ENCODE results near the gene APOL1.

DNA sequence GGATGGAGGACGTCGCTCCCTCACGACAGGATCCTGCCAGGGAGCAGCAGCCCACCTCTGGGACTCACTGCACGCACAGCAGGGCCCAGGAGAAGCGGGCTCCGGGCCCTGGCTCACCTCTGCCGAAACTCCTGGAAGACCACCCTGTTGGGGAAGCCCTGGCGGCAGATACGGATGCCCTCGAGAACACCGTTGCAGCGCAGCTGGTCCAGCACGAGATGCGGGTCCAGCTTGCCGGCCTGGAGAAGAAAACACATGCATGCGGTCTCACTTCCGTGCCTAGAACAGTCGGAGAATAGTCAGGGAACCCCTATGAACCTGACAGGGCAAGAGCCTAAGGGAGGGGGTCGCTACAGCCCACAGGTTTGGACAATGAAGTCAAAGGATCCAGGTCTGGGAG is 52.9 kb downstream of the APOL1 start:
- TF ChIP-seq, protein P1, sequence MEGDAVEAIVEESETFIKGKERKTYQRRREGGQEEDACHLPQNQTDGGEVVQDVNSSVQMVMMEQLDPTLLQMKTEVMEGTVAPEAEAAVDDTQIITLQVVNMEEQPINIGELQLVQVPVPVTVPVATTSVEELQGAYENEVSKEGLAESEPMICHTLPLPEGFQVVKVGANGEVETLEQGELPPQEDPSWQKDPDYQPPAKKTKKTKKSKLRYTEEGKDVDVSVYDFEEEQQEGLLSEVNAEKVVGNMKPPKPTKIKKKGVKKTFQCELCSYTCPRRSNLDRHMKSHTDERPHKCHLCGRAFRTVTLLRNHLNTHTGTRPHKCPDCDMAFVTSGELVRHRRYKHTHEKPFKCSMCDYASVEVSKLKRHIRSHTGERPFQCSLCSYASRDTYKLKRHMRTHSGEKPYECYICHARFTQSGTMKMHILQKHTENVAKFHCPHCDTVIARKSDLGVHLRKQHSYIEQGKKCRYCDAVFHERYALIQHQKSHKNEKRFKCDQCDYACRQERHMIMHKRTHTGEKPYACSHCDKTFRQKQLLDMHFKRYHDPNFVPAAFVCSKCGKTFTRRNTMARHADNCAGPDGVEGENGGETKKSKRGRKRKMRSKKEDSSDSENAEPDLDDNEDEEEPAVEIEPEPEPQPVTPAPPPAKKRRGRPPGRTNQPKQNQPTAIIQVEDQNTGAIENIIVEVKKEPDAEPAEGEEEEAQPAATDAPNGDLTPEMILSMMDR (conservative IDR thresholded peaks at IDR 0.05; ENCODE audit: low read depth, low read length), result no peak
- TF ChIP-seq RAD21 (IDR thresholded peaks at IDR 0.05; ENCODE audit: low read length) (no peak), BHLHE40 (IDR thresholded peaks at IDR 0.05; ENCODE audit: low read depth, low read length) (no peak), MAZ (IDR thresholded peaks at IDR 0.05; ENCODE audit: borderline replicate concordance, low read depth, low read length) (no peak), POLR2A (IDR thresholded peaks at IDR 0.05; ENCODE audit: low read depth, low read length) (no peak), MAFK (IDR thresholded peaks at IDR 0.05; ENCODE audit: low read depth, low read length) (no peak), NFE2L2 (IDR thresholded peaks at IDR 0.05; ENCODE audit: low read depth, low read length) (no peak), RCOR1 (IDR thresholded peaks at IDR 0.05; ENCODE audit: insufficient replicate concordance, low read length) (no peak), CHD1 (IDR thresholded peaks at IDR 0.05; ENCODE audit: low read depth, low read length) (no peak), MXI1 (IDR thresholded peaks at IDR 0.05; ENCODE audit: borderline replicate concordance, low read depth, low read length) (no peak), SMC3 (IDR thresholded peaks at IDR 0.05; ENCODE audit: low read depth, low read length) (no peak)
- TF ChIP-seq, protein P2, sequence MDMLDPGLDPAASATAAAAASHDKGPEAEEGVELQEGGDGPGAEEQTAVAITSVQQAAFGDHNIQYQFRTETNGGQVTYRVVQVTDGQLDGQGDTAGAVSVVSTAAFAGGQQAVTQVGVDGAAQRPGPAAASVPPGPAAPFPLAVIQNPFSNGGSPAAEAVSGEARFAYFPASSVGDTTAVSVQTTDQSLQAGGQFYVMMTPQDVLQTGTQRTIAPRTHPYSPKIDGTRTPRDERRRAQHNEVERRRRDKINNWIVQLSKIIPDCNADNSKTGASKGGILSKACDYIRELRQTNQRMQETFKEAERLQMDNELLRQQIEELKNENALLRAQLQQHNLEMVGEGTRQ (IDR thresholded peaks at IDR 0.05; ENCODE audit: low read depth, low read length), result no peak
- TF ChIP-seq, protein P3, sequence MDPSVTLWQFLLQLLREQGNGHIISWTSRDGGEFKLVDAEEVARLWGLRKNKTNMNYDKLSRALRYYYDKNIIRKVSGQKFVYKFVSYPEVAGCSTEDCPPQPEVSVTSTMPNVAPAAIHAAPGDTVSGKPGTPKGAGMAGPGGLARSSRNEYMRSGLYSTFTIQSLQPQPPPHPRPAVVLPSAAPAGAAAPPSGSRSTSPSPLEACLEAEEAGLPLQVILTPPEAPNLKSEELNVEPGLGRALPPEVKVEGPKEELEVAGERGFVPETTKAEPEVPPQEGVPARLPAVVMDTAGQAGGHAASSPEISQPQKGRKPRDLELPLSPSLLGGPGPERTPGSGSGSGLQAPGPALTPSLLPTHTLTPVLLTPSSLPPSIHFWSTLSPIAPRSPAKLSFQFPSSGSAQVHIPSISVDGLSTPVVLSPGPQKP (IDR thresholded peaks at IDR 0.05; ENCODE audit: borderline replicate concordance, low read depth, low read length), result no peak

All from IMR-90 (cell line).